Suppressor macrophage treated with lipopolysaccharide for 1 hour (primary cell): ENCODE data around the gene OR6T1.

Source experiments
- DNase-seq, 3 donors: peaks; one replicate each; pipeline ENCODE4 v3.0.0-alpha.2; 2020 to 2022

The OR6T1 gene, protein sequence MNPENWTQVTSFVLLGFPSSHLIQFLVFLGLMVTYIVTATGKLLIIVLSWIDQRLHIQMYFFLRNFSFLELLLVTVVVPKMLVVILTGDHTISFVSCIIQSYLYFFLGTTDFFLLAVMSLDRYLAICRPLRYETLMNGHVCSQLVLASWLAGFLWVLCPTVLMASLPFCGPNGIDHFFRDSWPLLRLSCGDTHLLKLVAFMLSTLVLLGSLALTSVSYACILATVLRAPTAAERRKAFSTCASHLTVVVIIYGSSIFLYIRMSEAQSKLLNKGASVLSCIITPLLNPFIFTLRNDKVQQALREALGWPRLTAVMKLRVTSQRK

DNA sequence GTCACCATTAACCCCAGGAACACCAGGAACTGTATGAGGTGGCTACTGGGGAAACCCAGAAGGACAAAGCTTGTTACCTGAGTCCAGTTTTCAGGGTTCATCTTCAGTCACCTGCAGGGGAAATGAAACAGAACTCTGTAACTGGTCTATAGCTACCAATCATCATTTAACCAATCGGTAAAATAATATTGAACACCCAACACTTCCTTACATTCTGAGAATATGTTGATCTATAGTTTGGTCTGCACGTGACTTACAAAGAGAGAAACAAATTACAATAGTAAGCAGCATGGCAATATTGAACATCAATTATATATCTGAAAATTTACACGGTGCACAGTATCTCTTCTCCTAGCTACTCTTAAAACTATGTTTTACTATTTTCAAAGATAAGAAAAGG, at the start of gene OR6T1:
OR6T1 (minus strand) TSS at position 101 of the 400 bp plus-strand sequence; CDS start at position 101, 0 bp downstream.
- no peak for DNase-seq

DNA sequence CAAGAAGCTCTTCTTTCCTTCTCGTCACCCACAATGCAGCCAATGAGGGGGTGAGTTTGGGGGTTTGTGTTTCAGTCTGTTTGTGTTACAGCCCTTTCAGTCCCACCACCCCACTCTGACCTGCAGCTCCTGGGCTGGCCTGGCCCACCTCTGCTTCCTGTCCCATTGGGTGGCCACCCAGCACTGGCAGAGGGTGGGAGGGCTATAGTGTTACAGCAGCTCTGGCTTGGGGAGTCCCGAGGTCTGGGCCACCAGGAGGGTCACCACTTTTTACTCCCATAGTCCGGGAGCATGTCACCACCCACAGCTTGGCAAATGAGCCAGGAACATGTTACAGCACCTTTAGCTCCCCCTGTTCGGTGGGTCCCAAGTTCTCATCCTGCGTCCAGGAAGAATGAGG, 35.7 kb upstream of the OR6T1 start:
- no peak for DNase-seq

DNA sequence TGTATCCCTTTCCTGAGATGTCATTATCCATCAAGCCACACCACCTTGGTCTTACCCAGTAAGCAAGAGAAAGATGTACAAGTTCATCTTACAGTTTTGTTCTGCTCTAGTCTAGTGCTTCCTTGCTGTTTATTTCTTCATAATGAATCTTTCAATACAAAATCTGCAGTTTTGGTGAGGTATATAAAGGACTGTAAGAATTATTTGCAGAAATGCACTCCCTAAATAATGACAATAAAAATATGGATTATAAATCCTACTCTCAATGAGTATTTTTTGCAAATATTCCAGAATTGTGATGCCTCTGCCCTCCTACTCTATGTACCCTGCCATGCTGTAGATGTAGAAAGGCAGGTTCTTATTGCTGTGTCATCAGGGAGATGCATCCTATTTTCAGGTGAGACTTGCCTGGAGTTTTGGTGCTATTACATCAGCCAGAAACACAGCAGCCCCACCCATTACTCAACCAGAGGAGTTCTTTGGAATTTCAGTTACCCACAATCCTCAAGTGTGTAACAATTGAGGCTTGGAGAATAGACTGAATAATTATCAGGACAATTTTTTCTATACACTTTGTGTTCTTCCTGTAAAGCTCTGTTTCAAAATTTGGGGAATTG, 34.2 kb upstream of the OR6T1 start, which contains the start of gene OR10S1:
OR10S1 (minus strand) TSS at position 51 of the 617 bp plus-strand sequence. CDS start 117 bp downstream, outside the sequence.
- DNase-seq = no peak

DNA sequence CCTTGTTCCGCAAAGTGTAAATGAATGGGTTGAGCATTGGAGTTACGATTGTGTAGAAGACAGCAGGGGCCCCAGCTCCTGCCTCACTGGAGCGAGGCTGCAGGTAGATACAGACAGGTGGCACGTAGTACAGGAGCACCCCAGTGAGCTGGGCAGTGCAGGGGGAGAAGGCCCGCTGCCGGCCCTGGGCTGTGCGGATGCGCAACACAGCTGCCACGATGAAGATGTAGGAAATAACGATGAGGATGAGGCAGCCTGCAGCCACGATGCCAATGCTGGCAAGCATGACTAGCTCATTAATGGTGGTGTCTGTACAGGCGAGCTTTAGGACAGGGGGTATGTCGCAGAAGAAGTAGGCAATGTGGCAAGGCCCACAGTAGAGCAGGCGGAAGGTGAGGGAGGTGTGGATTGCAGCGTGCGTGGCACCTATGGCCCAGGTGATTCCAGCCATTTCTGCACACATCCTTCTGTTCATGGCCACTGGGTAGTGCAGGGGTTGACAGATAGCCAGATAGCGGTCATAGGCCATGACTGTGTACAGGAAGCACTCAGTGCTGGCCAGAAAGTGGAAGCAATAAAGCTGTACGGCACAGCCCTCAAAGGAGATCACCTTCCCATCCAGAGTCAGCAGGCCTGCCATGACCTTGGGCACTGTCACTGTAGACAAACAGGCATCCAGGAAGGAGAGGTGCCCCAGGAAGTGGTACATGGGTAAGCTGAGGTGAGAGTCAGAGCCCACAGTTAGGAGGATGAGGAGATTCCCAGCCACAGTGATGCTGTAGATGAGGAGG, 33.3 kb upstream of the OR6T1 start:
- DNase-seq = no peak

DNA sequence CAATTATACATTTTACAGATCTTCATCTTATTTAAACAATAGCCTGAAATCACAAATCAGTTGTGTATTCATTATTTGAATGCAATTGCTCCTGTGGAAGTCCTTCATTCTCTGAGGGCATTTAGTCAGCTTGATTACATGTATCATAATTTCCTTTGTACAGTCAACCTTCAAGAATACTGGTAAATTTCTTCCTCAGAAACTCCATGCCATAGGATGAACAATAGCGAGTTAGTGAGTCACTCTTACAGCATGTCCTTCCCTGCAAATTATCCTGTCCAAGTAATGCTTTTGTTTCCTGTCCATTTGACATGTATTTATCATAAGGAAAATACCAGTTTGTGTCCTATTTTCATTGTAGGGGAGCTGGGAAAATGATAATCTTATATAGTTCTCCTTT, 30.2 kb upstream of the OR6T1 start:
- no peak for DNase-seq

DNA sequence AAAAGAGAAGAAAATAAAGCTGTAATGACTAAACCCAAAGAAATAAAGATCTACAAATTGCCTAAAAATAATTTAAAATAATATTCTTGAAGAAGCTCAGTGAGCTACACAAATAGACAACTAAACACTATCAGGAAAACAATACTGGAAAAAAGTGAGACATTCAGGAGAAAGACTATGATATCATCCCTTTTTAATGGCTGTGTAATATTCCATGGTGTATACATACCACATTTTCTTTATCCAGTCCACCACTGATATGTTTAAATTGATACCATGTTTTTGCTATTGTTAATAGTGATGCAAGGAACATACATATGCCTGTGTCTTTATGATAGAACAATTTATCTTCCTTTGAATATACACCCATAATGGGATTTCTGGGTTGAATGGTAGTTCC, 13.1 kb upstream of the OR6T1 start:
- no peak for DNase-seq

DNA sequence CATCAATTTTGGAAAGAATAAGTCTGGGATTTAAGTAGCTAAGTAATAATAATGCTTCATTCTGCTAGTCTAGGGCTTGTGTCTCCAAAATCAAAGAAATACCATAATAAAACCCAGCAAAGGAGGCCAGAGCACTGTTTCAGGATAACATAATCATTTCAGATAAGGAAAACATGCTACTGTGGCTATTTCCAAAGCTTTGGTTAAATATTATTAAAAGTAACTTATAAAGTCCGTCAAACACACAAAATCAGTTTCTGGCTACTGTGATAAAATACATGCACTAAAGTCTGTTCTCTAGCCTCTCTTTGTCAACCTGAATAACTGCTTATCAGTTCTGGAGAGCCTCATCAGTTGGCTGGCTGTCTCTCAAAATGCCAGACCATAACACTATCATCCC, 1.5 kb upstream of the OR6T1 start:
- no peak for DNase-seq

DNA sequence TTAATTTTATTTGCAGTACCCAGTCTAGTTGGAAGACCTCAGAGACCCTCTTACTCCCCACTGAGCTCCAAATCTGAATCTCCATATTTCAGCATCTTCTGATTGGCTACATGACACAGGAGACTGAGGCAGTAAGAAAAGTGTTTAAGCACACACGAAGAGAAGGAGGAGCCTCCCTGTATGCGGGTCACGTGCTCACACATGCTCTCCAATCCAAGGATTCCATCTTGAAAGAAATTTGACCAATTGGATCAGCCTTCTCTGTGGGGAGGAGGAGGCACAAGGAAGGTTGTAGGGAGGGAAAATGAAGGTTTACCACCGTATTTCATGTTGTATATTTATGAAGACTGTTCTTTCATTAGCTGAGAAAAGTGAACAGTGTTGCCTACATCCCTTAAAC, 1.2 kb downstream of the OR6T1 start:
- DNase-seq = no peak

DNA sequence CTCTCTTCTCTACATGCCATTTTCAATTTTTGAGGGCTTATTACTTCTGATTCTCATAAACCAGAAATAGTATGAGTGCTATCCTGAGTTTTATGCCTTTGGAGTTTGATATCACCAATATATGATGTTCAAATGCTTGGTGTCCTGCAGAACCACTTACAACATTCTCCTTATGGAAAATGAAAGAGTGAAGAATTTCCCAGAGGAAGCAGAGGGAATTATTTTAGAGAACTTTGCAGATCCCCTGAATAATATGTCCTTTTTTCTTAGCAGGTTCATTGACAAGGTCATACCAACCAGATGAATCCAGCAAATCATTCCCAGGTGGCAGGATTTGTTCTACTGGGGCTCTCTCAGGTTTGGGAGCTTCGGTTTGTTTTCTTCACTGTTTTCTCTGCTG, 4.3 kb downstream of the OR6T1 start, which contains the start of gene OR4D5:
OR4D5 (plus strand) TSS at position 301 of the 400 bp plus-strand sequence; CDS start at position 301, 0 bp downstream.
- DNase-seq = no peak

DNA sequence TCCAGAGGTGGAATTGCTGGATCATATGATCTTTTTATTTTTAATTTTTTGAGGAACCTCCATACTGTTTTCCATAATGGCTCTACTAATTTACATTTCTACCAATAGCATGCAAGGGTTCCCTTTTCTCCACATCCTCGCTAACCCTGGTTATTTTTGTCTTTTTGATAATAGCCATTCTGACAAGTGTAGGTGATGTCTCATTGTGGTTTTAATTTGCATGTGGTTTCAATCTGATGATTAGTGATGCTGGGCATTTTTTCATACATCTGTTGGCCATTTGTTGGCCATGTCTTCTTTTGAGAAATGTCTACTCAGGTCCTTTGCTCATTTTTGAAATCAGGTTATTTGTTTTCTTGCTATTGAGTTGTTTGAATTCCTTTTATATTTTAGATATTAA, 19.6 kb downstream of the OR6T1 start:
- no peak for DNase-seq

DNA sequence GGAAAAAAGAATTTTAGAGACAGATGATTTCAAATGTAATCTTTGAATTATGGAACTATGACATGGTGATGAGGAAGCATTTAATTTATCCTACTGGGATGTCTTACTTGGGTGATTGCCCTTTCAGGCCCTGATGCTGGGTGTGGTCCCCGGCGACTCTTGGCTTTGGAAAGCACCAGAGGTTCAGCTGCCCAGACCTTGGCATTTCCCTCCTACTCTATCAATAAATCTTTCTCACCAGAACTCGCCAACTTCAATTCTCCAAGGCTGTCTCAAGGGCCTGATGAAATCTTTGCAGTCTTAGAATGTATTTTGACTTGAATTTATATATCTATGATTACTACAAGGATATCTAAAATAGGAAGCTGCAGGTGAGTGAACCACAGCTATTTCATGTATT, 22.7 kb downstream of the OR6T1 start:
- DNase-seq = no peak

DNA sequence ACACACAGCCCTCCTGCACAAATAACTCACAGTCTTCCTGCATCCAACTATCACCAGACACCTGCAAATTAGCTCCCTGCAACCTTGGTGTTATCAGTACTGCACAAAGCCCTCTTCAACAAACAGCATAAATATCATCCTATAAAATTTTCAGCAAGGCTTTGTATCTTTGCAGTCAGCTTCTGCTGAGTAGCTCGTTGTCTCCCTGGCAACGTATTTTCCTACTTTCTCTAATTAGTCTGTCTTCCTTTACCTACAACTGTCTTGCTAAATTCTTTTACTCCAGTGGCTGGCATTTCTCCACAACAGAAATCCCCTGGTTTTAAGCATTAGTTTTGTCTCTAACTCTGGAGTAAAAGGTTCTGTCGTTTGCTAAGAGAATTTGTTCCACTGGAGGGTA, 37.8 kb downstream of the OR6T1 start:
- DNase-seq = no peak

DNA sequence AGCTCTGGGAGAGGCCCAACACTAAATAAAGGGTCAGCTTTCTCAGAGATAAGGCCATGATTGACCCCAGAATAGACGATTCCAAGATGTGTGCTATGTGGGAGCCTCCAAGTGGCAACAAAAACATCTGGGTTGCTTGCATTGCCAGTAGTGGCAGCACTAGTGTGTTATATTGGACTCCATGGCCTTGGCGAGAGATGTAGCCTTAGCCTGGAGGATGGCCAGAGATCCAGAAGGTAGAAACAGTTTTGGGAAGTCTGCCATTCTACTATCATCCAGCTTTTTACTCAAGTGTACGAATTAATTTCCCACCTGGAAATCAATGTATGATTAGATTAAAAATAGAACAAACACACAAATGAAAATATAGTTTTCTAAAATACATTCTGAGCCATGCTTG, 38.7 kb downstream of the OR6T1 start:
- DNase-seq = no peak

DNA sequence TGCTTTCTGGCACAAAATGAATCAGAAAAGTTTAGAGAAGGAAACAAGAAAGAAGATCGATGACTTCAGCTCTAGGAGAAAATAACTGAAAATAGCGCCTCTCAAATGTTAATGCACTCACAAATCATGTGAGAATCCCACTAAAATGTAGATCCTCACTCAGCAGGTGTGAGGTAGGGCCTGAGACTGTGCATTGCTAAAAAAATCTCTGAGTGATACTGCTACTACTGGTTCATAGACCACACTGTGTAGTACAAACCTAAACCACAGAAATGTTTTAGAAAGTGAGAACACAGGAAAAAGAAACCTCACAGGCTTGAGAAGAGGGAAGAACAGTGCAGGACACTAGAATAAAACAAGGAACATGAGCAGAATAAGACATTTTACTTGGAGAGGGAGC, 39.7 kb downstream of the OR6T1 start:
- DNase-seq = no peak

DNA sequence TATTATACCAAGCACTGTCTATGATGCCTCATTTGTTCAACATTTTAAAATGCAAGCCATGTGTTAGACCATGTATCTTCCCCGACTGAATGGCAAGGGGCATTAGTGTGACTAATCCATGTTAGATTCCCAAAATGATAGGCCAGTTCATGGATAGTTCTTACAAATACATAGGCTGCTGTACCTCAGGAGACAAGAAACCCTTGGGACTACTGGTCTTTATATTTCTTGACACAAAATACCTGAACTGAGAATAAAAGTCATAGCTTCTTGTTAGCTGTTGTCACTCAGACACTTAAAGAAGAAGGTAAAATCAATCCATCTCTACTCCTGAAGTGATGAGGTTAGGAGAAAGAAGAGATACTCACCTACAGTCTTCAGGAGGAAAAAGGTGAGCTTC, 41.8 kb downstream of the OR6T1 start, which contains the start of gene OR8D4:
OR8D4 (plus strand) TSS at position 301 of the 400 bp plus-strand sequence. CDS start 4,265 bp downstream, outside the sequence.
- no peak for DNase-seq

DNA sequence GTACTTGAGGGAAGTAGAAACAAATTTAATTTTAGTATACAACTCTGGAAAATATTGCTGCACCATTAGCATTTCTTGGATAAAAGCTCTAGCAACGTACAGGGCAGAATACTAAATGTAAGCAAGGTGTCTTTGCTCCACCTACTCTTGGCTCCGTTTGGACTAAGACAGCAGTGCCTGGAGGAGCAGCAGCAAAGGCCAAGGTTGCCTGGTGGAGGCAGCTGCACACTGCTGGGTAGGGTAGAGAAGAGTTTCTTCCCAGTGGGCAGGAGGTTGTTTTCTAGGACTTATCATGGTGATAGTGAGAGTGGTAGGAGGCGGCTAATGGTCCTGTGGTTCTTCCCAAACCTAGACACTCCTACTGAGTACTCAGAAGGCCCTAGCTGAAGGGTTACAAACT, 43.8 kb downstream of the OR6T1 start:
- no peak for DNase-seq
